Measurements from ENCODE around the gene ENDOG. TPM values are rescaled to one million over a fixed set of nuclear protein-coding genes. Genes with fewer than 3 reads are reported as not detected.
A peak's percentile ranks its signal among the peaks of the same experiment; 100 is the strongest.

Gene ENDOG
- polyA plus RNA-seq, 1 donor from 2014 or later, result 61.5 TPM

DNA sequence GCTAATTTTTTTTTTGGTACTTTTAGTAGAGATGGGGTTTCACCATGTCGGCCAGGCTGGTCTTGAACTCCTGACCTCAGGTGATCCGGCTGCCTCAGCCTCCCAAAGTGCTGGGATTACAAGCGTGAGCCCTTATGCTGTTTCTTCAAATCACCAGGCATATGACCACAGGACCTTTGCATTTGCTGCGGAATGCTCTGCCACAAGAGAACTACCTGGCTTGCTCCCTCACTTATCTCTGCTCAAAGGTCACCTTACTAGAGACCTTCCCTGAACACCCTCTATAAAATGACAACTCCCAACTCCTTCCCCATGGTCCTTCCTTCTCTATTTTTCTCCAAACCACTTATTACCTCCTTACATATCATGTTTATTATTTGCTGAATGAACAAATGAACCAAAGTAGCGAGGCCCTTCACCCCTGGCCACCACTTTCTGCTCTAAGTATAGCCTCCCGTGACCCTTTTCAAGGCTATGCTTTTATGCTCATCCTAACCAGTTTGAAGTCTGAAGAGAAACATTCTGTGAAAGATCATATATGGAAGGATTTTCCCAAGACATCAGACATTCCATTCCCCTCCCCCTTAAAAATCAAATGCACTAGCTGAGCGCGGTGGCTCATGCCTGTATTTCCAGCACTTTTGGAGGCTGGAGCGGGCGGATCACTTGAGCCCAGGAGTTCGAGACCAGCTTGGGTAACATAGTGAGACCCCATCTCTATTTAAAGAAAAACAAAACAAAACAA lies 47.8 kb upstream of the ENDOG start:
- peak overlapping the region; percentile 93 for H3K27ac ChIP-seq (ENCODE audit: low read length)
- H3K4me3 ChIP-seq (ENCODE audit: low read length), result peak overlapping the region; percentile 99
- no peaks in the 10 kb centered on the region for H3K9me2 ChIP-seq (ENCODE audit: insufficient read depth, low read length)
- peaks cover 20% of the 10 kb centered on the region for H3K79me2 ChIP-seq (replicated peaks; ENCODE audit: insufficient read depth, low read length)
- no peak overlapping the region for H2AFZ ChIP-seq (ENCODE audit: low read depth, low read length)
- no peaks in the 10 kb centered on the region for H3K27me3 ChIP-seq (ENCODE audit: insufficient read depth, low read depth, low read length)
- H3F3A ChIP-seq (ENCODE audit: insufficient read depth, low read length, poor library complexity, severe bottlenecking), result no peaks in the 10 kb centered on the region
- H3K9me3 ChIP-seq (ENCODE audit: low read length), result no peaks in the 10 kb centered on the region
- H4K20me1 ChIP-seq (ENCODE audit: insufficient read depth), result no peaks in the 10 kb centered on the region
- TF ChIP-seq RAD21 (conservative IDR thresholded peaks at IDR 0.05) (no peak), MXI1 (conservative IDR thresholded peaks at IDR 0.05; ENCODE audit: poor library complexity, severe bottlenecking) (no peak), EP300 (conservative IDR thresholded peaks at IDR 0.05; ENCODE audit: poor library complexity, severe bottlenecking) (no peak), TAF1 (IDR thresholded peaks at IDR 0.05; ENCODE audit: low read depth) (no peak), SMC3 (conservative IDR thresholded peaks at IDR 0.05; ENCODE audit: poor library complexity) (no peak), POLR2AphosphoS5 (IDR thresholded peaks at IDR 0.05) (no peak), EZH2 (IDR thresholded peaks at IDR 0.05; ENCODE audit: borderline replicate concordance, insufficient read depth, low read length, poor library complexity, severe bottlenecking) (no peak)
- TF ChIP-seq, protein P1, sequence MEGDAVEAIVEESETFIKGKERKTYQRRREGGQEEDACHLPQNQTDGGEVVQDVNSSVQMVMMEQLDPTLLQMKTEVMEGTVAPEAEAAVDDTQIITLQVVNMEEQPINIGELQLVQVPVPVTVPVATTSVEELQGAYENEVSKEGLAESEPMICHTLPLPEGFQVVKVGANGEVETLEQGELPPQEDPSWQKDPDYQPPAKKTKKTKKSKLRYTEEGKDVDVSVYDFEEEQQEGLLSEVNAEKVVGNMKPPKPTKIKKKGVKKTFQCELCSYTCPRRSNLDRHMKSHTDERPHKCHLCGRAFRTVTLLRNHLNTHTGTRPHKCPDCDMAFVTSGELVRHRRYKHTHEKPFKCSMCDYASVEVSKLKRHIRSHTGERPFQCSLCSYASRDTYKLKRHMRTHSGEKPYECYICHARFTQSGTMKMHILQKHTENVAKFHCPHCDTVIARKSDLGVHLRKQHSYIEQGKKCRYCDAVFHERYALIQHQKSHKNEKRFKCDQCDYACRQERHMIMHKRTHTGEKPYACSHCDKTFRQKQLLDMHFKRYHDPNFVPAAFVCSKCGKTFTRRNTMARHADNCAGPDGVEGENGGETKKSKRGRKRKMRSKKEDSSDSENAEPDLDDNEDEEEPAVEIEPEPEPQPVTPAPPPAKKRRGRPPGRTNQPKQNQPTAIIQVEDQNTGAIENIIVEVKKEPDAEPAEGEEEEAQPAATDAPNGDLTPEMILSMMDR (IDR thresholded peaks at IDR 0.05; ENCODE audit: poor library complexity, severe bottlenecking), result no peak
- TF ChIP-seq, protein P2, sequence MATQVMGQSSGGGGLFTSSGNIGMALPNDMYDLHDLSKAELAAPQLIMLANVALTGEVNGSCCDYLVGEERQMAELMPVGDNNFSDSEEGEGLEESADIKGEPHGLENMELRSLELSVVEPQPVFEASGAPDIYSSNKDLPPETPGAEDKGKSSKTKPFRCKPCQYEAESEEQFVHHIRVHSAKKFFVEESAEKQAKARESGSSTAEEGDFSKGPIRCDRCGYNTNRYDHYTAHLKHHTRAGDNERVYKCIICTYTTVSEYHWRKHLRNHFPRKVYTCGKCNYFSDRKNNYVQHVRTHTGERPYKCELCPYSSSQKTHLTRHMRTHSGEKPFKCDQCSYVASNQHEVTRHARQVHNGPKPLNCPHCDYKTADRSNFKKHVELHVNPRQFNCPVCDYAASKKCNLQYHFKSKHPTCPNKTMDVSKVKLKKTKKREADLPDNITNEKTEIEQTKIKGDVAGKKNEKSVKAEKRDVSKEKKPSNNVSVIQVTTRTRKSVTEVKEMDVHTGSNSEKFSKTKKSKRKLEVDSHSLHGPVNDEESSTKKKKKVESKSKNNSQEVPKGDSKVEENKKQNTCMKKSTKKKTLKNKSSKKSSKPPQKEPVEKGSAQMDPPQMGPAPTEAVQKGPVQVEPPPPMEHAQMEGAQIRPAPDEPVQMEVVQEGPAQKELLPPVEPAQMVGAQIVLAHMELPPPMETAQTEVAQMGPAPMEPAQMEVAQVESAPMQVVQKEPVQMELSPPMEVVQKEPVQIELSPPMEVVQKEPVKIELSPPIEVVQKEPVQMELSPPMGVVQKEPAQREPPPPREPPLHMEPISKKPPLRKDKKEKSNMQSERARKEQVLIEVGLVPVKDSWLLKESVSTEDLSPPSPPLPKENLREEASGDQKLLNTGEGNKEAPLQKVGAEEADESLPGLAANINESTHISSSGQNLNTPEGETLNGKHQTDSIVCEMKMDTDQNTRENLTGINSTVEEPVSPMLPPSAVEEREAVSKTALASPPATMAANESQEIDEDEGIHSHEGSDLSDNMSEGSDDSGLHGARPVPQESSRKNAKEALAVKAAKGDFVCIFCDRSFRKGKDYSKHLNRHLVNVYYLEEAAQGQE (IDR thresholded peaks at IDR 0.05; ENCODE audit: borderline replicate concordance), result no peak
- no peaks in the 10 kb centered on the region for H3K36me3 ChIP-seq (ENCODE audit: insufficient read depth, low read length)
- H3K4me2 ChIP-seq (ENCODE audit: low read length), result peak overlapping the region; percentile 71
- peak overlapping the region; percentile 97 for H3K9ac ChIP-seq (ENCODE audit: low read length)

DNA sequence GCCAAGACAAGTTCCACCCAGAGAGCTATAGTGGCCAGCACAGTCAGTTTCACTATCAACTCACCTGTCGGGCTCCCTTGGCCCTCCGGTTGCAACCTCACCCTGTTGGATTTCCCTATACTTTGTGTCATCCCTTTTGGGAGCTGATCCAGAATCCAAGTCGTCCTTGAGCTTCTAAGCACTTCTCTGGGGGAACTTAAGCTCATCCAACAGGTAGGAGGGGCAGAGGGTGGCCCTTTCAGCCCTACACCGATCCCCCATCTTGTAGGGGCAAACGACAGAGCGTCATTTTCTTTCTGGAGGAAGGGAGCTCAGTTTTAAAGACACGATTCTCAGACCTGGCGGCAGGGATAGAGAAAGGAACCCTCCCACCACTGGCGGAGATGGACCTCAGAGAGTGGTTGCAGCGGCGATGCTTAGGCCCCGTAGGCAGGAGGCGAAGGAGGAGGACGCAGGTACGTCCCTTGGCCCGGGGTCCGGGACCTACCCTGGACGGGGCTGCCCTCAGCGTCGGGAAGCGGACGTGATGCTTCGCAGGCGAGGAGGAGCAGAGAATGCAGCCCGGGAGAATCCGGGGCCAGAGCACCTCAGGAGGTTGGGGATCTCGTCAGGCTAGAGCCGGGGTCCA lies 47.1 kb upstream of the ENDOG start:
- Histone ChIP-seq H3K27ac (ENCODE audit: low read length) (peak overlapping the region; percentile 93), H2AFZ (ENCODE audit: low read depth, low read length) (peak overlapping the region; percentile 94), H3K27me3 (ENCODE audit: insufficient read depth, low read depth, low read length) (no peaks in the 10 kb centered on the region), H3K9me2 (ENCODE audit: insufficient read depth, low read length) (no peaks in the 10 kb centered on the region), H3F3A (ENCODE audit: insufficient read depth, low read length, poor library complexity, severe bottlenecking) (no peaks in the 10 kb centered on the region), H3K4me2 (ENCODE audit: low read length) (peak overlapping the region; percentile 71), H3K36me3 (ENCODE audit: insufficient read depth, low read length) (no peaks in the 10 kb centered on the region), H3K9ac (ENCODE audit: low read length) (peak overlapping the region; percentile 97), H4K20me1 (ENCODE audit: insufficient read depth) (no peaks in the 10 kb centered on the region), H3K4me3 (ENCODE audit: low read length) (peak overlapping the region; percentile 99), H3K79me2 (replicated peaks; ENCODE audit: insufficient read depth, low read length) (peaks cover 20% of the 10 kb centered on the region), H3K9me3 (ENCODE audit: low read length) (no peaks in the 10 kb centered on the region)
- TF ChIP-seq POLR2AphosphoS5 (IDR thresholded peaks at IDR 0.05), result no peak
- TF ChIP-seq SMC3 (conservative IDR thresholded peaks at IDR 0.05; ENCODE audit: poor library complexity), result no peak
- TF ChIP-seq, protein P1 (IDR thresholded peaks at IDR 0.05; ENCODE audit: poor library complexity, severe bottlenecking), result no peak
- TF ChIP-seq EP300 (conservative IDR thresholded peaks at IDR 0.05; ENCODE audit: poor library complexity, severe bottlenecking), result no peak
- TF ChIP-seq MXI1 (conservative IDR thresholded peaks at IDR 0.05; ENCODE audit: poor library complexity, severe bottlenecking), result no peak
- TF ChIP-seq, protein P2 (IDR thresholded peaks at IDR 0.05; ENCODE audit: borderline replicate concordance), result no peak
- TF ChIP-seq TAF1 (IDR thresholded peaks at IDR 0.05; ENCODE audit: low read depth), result no peak
- TF ChIP-seq RAD21 (conservative IDR thresholded peaks at IDR 0.05), result no peak
- no peak for TF ChIP-seq EZH2 (IDR thresholded peaks at IDR 0.05; ENCODE audit: borderline replicate concordance, insufficient read depth, low read length, poor library complexity, severe bottlenecking)
